Gastroesophageal sphincter (tissue), 4 donors: ENCODE measurements around the gene PCSK5. TPM values are rescaled to one million over a fixed set of nuclear protein-coding genes. Genes with fewer than 3 reads are reported as not detected.

Source experiments
- ATAC-seq: fragments of 150-250 bp; one replicate; pipeline ENCODE4 v1.9.1; 2016; ENCODE audit warnings: mild to moderate bottlenecking, moderate library complexity
- H3K27ac ChIP-seq, 4 donors: fragments of 200-600 bp; sonication (generic) in 3 of 4; 1 replicate in 3 of 4; 2 replicates in 1 of 4; pipeline ENCODE4 v1.5.1; 2016 to 2019
- H3K27me3 ChIP-seq: fragments of 200-600 bp; sonication (generic); one replicate; pipeline ENCODE4 v1.5.1; 2019
- H3K36me3 ChIP-seq, 2 donors: fragments of 200-600 bp; sonication (generic); one replicate each; pipeline ENCODE4 v1.5.1; 2019; ENCODE audit warnings: control low read depth in 1 of 2
- H3K4me1 ChIP-seq, 3 donors: fragments of 200-600 bp; sonication (generic); 1 replicate in 2 of 3; 2 replicates in 1 of 3; pipeline ENCODE4 v1.5.1; 2016 to 2019; ENCODE audit warnings: control low read depth in 2 of 3
- H3K4me3 ChIP-seq, 2 donors: fragments of 200-600 bp; sonication (generic); one replicate each; pipeline ENCODE4 v1.5.1; 2019; ENCODE audit warnings: mild to moderate bottlenecking in 1 of 2, moderate library complexity in 1 of 2
- H3K9me3 ChIP-seq, 3 donors: fragments of 200-600 bp; sonication (generic); one replicate each; pipeline ENCODE4 v1.5.1; 2017 to 2019; ENCODE audit warnings: control low read depth in 2 of 3
- CTCF ChIP-seq, 4 experiments: fragments of 200-600 bp in 2 of 4; fragments of 450-650 bp in 2 of 4; sonication (generic) in 1 of 4; IDR thresholded peaks; one replicate each; pipeline ENCODE4 v1.5.1; 2017 to 2019; ENCODE audit warnings: antibody characterized with exemption in 4 of 4, mild to moderate bottlenecking in 2 of 4, moderate library complexity in 2 of 4
- EP300 ChIP-seq: sonication (generic); formaldehyde crosslinking; IDR thresholded peaks from one replicate; pipeline ENCODE4 v1.6.1; 2017; ENCODE audit warnings: antibody characterized with exemption, mild to moderate bottlenecking
- POLR2A ChIP-seq, 2 donors: fragments of 450-650 bp; IDR thresholded peaks; one replicate each; pipeline ENCODE4 v1.6.1; 2017; ENCODE audit warnings: antibody characterized with exemption in 2 of 2, mild to moderate bottlenecking in 2 of 2, moderate library complexity in 1 of 2
- POLR2AphosphoS5 ChIP-seq: sonication (generic); formaldehyde crosslinking; IDR thresholded peaks from one replicate; pipeline ENCODE4 v1.6.1; 2017; ENCODE audit warnings: antibody characterized with exemption
- WGBS, 2 donors: methylation state at CpG; one replicate each; pipeline ENCODE4 v1.1.5; 2018; ENCODE audit warnings: low coverage in 1 of 2; 5-methylcytosine and 5-hydroxymethylcytosine counted together
- total RNA-seq, 4 donors: library from RNA; depleted of rRNA; stranded (reverse); fragments of >200 nt; gene quantifications; one replicate each; pipeline ENCODE4 v1.1.0, GENCODE V29; 2016

Gene PCSK5
- total RNA-seq, 4 donors from 2014 or later = 20.1 to 37.3 (median 28.1) TPM

- H3K4me1 ChIP-seq = no peaks in the 10 kb centered on the region
- TF ChIP-seq CTCF (IDR thresholded peaks at IDR 0.05) (no peak), POLR2A (IDR thresholded peaks at IDR 0.05) (no peak), EP300 (no peak), POLR2AphosphoS5 (no peak)
- no peaks in the 10 kb centered on the region for H3K36me3 ChIP-seq
- H3K9me3 ChIP-seq = no peaks in the 10 kb centered on the region
- 54 to 78% methylated on average over 6 of the region's 6 CpGs for WGBS, 2 donors
- ATAC-seq = no peak
- no peaks in the 10 kb centered on the region for H3K27me3 ChIP-seq
- H3K27ac ChIP-seq = no peak overlapping the region
- H3K4me3 ChIP-seq = no peak overlapping the region
Observed at GRCh38 chr9:76150013-76150412, 259.5 kb downstream of the PCSK5 start.

- TF ChIP-seq POLR2A (IDR thresholded peaks at IDR 0.05) = no peak
- no peak for TF ChIP-seq POLR2AphosphoS5
- no peak for TF ChIP-seq CTCF (IDR thresholded peaks at IDR 0.05)
- TF ChIP-seq EP300 = no peak
- Histone ChIP-seq H3K36me3 (no peaks in the 10 kb centered on the region), H3K27me3 (no peaks in the 10 kb centered on the region)
Observed at GRCh38 chr9:76151267-76151666, 260.8 kb downstream of the PCSK5 start.

GRCh38 chr9:76153339-76153738, 262.9 kb downstream of the PCSK5 start:
- ATAC-seq = no peak

More at GRCh38 chr9:76151267-76151666, 260.8 kb downstream of the PCSK5 start:
- H3K27ac ChIP-seq = no peak overlapping the region
- no peak overlapping the region for H3K4me3 ChIP-seq
- no peaks in the 10 kb centered on the region for H3K9me3 ChIP-seq
- 83 to 89% methylated on average over 4 to 5 of the region's 5 CpGs for WGBS, 2 donors
- ATAC-seq = no peak
- H3K4me1 ChIP-seq = no peaks in the 10 kb centered on the region

GRCh38 chr9:76153902-76154629, 263.6 kb downstream of the PCSK5 start:
- Histone ChIP-seq H3K4me3 (no peak overlapping the region), H3K27ac (no peak overlapping the region), H3K4me1 (no peaks in the 10 kb centered on the region), H3K36me3 (peaks cover 0 to 10% of the 10 kb centered on the region in 2 donors), H3K9me3 (no peaks in the 10 kb centered on the region), H3K27me3 (no peaks in the 10 kb centered on the region)
- TF ChIP-seq EP300 (no peak), POLR2A (IDR thresholded peaks at IDR 0.05) (no peak), POLR2AphosphoS5 (no peak), CTCF (IDR thresholded peaks at IDR 0.05) (no peak)
- 94 to 95% methylated on average over 6 to 7 of the region's 8 CpGs for WGBS, 2 donors
- no peak for ATAC-seq

More at GRCh38 chr9:76153339-76153738, 262.9 kb downstream of the PCSK5 start:
- WGBS, 2 donors = 82 to 90% methylated on average over 6 of the region's 6 CpGs
- TF ChIP-seq POLR2AphosphoS5 = no peak
- TF ChIP-seq POLR2A (IDR thresholded peaks at IDR 0.05) = no peak
- TF ChIP-seq CTCF (IDR thresholded peaks at IDR 0.05) = no peak
- TF ChIP-seq EP300 = no peak
- Histone ChIP-seq H3K36me3 (peaks cover 0 to 3% of the 10 kb centered on the region in 2 donors), H3K27me3 (no peaks in the 10 kb centered on the region), H3K4me1 (no peaks in the 10 kb centered on the region), H3K9me3 (no peaks in the 10 kb centered on the region), H3K4me3 (no peak overlapping the region), H3K27ac (no peak overlapping the region)

GRCh38 chr9:76155361-76155760, 264.9 kb downstream of the PCSK5 start:
- Histone ChIP-seq H3K4me3 (no peak overlapping the region), H3K9me3 (no peaks in the 10 kb centered on the region), H3K36me3 (peaks cover 0 to 23% of the 10 kb centered on the region in 2 donors), H3K27ac (no peak overlapping the region), H3K27me3 (no peaks in the 10 kb centered on the region), H3K4me1 (no peaks in the 10 kb centered on the region)
- ATAC-seq = no peak
- TF ChIP-seq EP300 (no peak), POLR2AphosphoS5 (no peak), CTCF (IDR thresholded peaks at IDR 0.05) (no peak), POLR2A (IDR thresholded peaks at IDR 0.05) (no peak)
- WGBS, 2 donors = 71 to 90% methylated on average over 1 of the region's 1 CpG
